ENCODE results near the gene ARHGAP23. TPM values are rescaled to one million over a fixed set of nuclear protein-coding genes. Genes with fewer than 3 reads are reported as not detected.
A peak's percentile ranks its signal among the peaks of the same experiment; 100 is the strongest.
"Not testable (repeated sequence)": the region's sequence is repeated elsewhere in the genome, so short reads cannot be mapped to it uniquely, and the experiment has no call there.

Gene ARHGAP23
- total and polyA plus RNA-seq, 2 experiments from 2014 or later = 16.0 to 30.0 TPM

DNA sequence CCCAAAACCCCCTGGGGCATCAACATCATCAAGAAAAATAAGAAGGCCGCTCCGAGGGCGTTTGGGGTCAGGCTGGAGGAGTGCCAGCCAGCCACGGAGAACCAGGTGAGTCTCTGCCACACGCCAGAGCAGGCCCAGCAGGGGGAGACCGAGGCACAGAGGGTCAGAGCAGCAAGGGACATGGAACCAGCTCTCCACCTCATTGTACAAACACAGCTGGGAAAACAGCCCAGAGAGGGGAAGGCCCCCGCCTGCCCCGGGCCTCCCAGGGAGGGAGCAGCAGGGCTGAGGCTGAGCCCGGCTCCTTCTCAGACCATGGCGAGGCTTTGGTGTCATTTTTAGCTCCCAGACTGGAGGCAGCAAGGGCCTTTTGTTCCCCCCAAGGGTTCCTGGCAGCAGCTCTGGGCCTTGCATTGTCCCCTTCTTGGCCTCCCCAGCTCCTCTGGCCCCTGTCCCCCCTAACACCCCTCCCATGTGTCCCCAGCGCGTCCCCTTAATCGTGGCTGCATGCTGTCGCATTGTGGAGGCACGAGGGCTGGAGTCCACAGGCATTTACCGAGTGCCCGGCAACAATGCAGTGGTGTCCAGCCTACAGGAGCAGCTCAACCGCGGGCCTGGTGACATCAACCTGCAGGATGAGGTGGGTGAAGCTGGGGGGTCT, 53.9 kb downstream of the ARHGAP23 start:
- not testable (repeated sequence) for H3K9me2 ChIP-seq (replicated peaks; ENCODE audit: insufficient read depth); H3K4me1 ChIP-seq (ENCODE audit: insufficient read depth); H3K9me3 ChIP-seq (ENCODE audit: low read depth); H3K4me3 ChIP-seq; H4K20me1 ChIP-seq (ENCODE audit: insufficient read depth, poor library complexity, severe bottlenecking); DNase-seq (ENCODE audit: low spot score); H3K36me3 ChIP-seq (replicated peaks; ENCODE audit: insufficient read depth, low read depth); H3K79me2 ChIP-seq; H2AFZ ChIP-seq; H3K4me2 ChIP-seq; H3K27ac ChIP-seq; H3K27me3 ChIP-seq
- 97% methylated on average over 19 of the region's 19 CpGs for WGBS (ENCODE audit: low lambda C conversion rate, missing lambda C conversion rate)

DNA sequence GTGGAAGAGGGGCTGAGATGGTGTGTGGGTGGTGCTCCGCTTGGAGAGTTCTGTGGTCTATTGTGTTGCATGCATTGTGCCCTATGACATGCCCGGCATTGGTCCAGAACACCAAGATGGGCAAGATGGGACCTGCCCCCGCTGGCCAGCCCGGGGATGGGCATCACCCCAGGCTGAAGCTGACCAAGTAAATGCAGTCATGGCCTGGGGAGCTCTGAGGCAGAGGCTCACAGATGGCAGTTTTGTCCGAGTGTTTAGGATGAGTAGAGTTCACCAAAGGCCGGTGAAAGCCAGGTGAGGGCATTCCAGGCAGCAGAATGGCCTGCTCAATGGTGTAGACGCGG, 54.4 kb downstream of the ARHGAP23 start:
- not testable (repeated sequence) for H3K9me2 ChIP-seq (replicated peaks; ENCODE audit: insufficient read depth); H3K27ac ChIP-seq; DNase-seq (ENCODE audit: low spot score); H3K4me3 ChIP-seq; H2AFZ ChIP-seq; H3K4me1 ChIP-seq (ENCODE audit: insufficient read depth); H4K20me1 ChIP-seq (ENCODE audit: insufficient read depth, poor library complexity, severe bottlenecking); H3K27me3 ChIP-seq; H3K4me2 ChIP-seq; H3K36me3 ChIP-seq (replicated peaks; ENCODE audit: insufficient read depth, low read depth); H3K9me3 ChIP-seq (ENCODE audit: low read depth); H3K79me2 ChIP-seq
- 94% methylated on average over 7 of the region's 8 CpGs for WGBS (ENCODE audit: low lambda C conversion rate, missing lambda C conversion rate)

DNA sequence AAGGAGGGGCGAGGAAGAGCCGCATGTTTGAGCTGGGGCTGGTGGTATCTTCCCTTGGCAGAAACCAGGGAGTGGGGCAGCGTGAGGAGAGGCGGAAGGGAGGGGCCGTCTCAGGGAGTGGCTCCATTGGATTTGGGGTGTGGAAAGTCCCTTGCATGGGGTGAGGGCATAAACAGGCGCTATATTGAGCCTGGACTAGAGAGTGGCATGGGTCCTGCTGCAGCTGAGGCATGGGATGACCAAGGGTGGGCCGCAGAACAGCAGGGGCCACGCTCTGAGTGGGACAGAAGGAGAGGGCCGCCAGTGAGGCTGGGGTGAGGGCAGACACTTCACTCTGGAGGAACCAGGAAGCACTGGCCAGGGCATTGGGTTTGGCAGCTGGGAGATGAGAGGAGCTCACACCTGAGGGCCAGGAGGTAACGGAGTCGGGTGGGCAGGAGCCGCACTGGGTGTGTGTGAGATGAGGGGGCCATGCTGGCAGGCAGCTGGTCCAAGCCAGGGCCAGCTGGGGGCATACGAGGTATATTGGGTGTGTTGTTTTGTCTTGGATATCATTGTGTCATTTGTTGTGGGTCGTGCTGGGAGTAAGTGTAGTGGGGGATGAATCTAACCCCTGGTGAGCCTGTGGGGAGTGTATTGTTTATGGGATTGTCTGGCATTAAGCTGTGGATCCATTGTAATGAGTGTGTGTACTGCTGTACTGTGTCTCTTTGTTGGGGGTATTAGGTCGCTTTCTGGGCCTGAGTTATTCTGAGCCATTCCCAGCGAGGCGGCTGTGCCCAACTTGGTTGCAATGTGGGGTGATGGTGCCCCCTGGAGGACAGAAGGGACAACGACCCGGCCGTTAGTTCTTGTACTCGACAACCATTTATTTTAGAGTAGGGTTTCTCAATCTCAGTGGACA, 56.2 kb downstream of the ARHGAP23 start:
- TF ChIP-seq, protein P1, sequence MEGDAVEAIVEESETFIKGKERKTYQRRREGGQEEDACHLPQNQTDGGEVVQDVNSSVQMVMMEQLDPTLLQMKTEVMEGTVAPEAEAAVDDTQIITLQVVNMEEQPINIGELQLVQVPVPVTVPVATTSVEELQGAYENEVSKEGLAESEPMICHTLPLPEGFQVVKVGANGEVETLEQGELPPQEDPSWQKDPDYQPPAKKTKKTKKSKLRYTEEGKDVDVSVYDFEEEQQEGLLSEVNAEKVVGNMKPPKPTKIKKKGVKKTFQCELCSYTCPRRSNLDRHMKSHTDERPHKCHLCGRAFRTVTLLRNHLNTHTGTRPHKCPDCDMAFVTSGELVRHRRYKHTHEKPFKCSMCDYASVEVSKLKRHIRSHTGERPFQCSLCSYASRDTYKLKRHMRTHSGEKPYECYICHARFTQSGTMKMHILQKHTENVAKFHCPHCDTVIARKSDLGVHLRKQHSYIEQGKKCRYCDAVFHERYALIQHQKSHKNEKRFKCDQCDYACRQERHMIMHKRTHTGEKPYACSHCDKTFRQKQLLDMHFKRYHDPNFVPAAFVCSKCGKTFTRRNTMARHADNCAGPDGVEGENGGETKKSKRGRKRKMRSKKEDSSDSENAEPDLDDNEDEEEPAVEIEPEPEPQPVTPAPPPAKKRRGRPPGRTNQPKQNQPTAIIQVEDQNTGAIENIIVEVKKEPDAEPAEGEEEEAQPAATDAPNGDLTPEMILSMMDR (IDR thresholded peaks at IDR 0.05; ENCODE audit: poor library complexity) = peak; percentile 86
- not testable (repeated sequence) for H3K4me3 ChIP-seq; H3K79me2 ChIP-seq; H4K20me1 ChIP-seq (ENCODE audit: insufficient read depth, poor library complexity, severe bottlenecking); H3K9me2 ChIP-seq (replicated peaks; ENCODE audit: insufficient read depth); H3K27ac ChIP-seq; H3K27me3 ChIP-seq; H3K4me1 ChIP-seq (ENCODE audit: insufficient read depth); H3K4me2 ChIP-seq; H2AFZ ChIP-seq; H3K9me3 ChIP-seq (ENCODE audit: low read depth); H3K36me3 ChIP-seq (replicated peaks; ENCODE audit: insufficient read depth, low read depth)
- 64% methylated on average over 21 of the region's 21 CpGs for WGBS (ENCODE audit: low lambda C conversion rate, missing lambda C conversion rate)
- peak; percentile 80 for DNase-seq (ENCODE audit: low spot score)

DNA sequence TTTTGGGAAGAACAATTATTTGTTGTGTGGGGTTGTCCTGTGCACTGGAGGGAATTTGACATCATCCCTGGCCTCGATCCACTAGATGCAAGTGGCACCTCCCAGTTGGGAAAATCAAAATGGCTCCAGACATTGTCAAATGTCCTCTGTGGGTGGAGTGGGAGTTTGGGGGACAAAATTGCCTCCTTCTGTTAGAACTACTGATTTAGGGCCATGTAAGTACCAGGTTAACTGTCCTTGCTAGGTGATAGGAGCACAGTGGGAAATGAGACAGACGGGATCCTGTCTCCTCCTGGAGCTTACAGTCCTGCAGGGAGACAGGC, 56.8 kb downstream of the ARHGAP23 start:
- 54% methylated on average over 2 of the region's 2 CpGs for WGBS (ENCODE audit: low lambda C conversion rate, missing lambda C conversion rate)
- Histone ChIP-seq H3K4me2 (no peak overlapping the region), H4K20me1 (ENCODE audit: insufficient read depth, poor library complexity, severe bottlenecking) (no peaks in the 10 kb centered on the region), H2AFZ (no peak overlapping the region), H3K79me2 (no peaks in the 10 kb centered on the region), H3K27ac (no peak overlapping the region), H3K9me3 (ENCODE audit: low read depth) (no peaks in the 10 kb centered on the region), H3K36me3 (replicated peaks; ENCODE audit: insufficient read depth, low read depth) (no peaks in the 10 kb centered on the region), H3K27me3 (no peaks in the 10 kb centered on the region), H3K9me2 (replicated peaks; ENCODE audit: insufficient read depth) (no peaks in the 10 kb centered on the region), H3K4me3 (no peak overlapping the region), H3K4me1 (ENCODE audit: insufficient read depth) (peaks cover 3% of the 10 kb centered on the region)
- TF ChIP-seq EZH2 (IDR thresholded peaks at IDR 0.05; ENCODE audit: borderline replicate concordance) (no peak), EZH2phosphoT487 (IDR thresholded peaks at IDR 0.05; ENCODE audit: low read depth, severe bottlenecking, unreplicated experiment) (no peak)
- TF ChIP-seq, protein P1 (IDR thresholded peaks at IDR 0.05; ENCODE audit: poor library complexity) = no peak
- DNase-seq (ENCODE audit: low spot score) = no peak

DNA sequence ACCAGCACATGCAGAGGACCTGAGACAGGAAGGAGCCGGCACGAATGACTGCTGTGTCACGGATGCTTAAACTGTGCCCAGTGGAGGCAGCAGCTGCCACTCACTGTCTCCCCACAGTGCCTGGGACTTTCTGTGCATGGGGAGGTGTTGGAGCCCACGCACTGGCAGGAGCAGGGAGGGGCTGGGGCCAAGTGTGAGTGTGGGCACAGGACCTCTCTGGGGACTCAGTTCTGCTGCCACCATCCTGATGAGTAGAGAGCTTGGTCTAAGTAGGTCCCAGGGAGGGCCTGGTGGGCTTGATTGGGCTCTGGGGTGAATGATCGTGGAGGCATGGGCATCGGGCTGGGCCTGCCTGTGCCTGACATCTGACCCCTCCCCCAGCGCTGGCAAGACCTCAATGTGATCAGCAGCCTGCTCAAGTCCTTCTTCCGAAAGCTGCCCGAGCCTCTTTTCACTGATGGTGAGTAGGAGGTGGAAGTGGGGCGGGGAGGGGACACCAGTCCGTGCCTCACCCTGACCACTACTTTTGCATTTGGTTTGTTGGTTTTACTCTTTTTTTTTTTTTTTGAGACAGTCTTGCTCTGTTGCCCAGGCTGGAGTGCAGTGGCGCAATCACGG, 57.5 kb downstream of the ARHGAP23 start:
- not testable (repeated sequence) for H3K9me3 ChIP-seq (ENCODE audit: low read depth); H2AFZ ChIP-seq; H3K27me3 ChIP-seq; H3K9me2 ChIP-seq (replicated peaks; ENCODE audit: insufficient read depth); H3K79me2 ChIP-seq; H3K4me2 ChIP-seq; H3K4me3 ChIP-seq; H3K27ac ChIP-seq; DNase-seq (ENCODE audit: low spot score); H4K20me1 ChIP-seq (ENCODE audit: insufficient read depth, poor library complexity, severe bottlenecking); H3K4me1 ChIP-seq (ENCODE audit: insufficient read depth); H3K36me3 ChIP-seq (replicated peaks; ENCODE audit: insufficient read depth, low read depth)
- 93% methylated on average over 13 of the region's 13 CpGs for WGBS (ENCODE audit: low lambda C conversion rate, missing lambda C conversion rate)

DNA sequence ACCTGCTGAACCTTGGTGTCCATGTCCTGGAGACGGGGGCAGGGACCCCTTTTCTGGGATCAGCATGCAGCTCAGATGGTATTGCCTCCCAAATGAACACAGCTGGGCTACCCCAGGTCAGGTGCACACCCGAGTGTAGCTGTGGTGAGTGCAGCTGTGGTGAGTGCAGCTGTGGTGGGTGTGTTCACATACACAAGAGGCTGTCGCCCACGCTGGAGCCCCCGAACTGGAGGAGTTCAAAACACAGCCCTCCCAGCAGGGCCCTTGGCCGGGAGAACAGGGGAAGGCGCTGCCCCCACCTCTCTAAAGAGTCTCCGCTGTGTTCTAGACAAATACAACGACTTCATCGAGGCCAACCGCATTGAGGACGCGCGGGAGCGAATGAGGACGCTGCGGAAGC, 61.5 kb downstream of the ARHGAP23 start:
- H3K36me3 ChIP-seq (replicated peaks; ENCODE audit: insufficient read depth, low read depth); H3K9me3 ChIP-seq (ENCODE audit: low read depth); DNase-seq (ENCODE audit: low spot score): not testable (repeated sequence)

More for the DNA sequence above, 61.5 kb downstream of the ARHGAP23 start:
- not testable (repeated sequence) for H3K27ac ChIP-seq; H3K27me3 ChIP-seq; H3K9me2 ChIP-seq (replicated peaks; ENCODE audit: insufficient read depth); H3K4me3 ChIP-seq; H2AFZ ChIP-seq; H3K79me2 ChIP-seq; H3K4me1 ChIP-seq (ENCODE audit: insufficient read depth); H3K4me2 ChIP-seq; H4K20me1 ChIP-seq (ENCODE audit: insufficient read depth, poor library complexity, severe bottlenecking)
- WGBS (ENCODE audit: low lambda C conversion rate, missing lambda C conversion rate) = 94% methylated on average over 17 of the region's 17 CpGs

All from hepatocyte (in vitro differentiated cells).